HG03439 (cell line): ENCODE results near the gene OXSR1.
"Not testable (repeated sequence)": the region's sequence is repeated elsewhere in the genome, so short reads cannot be mapped to it uniquely, and the experiment has no call there.

Experiments used
- ATAC-seq: cut with Tn5 transposase; IDR thresholded peaks from one replicate; pipeline ENCODE4 v1.9.1; 2021; ENCODE audit warnings: mild to moderate bottlenecking, moderate library complexity; ENCODE audit not compliant: unreplicated experiment

Gene OXSR1

DNA sequence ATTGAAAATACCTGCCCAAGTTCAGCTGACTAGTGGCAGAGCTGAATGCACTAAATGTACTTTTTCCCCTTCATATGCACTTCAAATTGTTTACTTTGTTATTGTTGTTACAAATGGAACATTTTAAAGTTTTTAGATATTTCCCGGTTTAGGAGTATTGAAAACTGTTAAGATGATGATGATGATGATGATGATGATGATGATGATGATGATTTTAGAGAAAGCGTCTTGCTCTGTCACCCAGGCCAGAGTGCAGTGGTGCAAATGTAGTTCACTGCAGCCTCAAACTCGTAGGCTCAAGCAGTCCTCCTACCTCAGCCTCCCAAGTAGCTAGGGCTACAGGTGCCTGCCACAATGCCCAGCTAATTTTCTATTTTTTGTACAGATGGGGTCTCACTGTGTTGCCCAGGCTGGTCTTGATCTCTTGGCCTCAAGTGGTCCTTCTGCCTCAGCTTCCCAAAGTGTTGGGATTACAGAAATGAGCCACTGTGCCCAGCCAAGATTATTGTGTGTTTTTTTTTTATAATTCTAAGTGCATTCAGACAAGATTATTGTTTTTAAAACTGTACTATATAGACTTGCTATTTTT, 54.4 kb downstream of the OXSR1 start:
- no peak for ATAC-seq

DNA sequence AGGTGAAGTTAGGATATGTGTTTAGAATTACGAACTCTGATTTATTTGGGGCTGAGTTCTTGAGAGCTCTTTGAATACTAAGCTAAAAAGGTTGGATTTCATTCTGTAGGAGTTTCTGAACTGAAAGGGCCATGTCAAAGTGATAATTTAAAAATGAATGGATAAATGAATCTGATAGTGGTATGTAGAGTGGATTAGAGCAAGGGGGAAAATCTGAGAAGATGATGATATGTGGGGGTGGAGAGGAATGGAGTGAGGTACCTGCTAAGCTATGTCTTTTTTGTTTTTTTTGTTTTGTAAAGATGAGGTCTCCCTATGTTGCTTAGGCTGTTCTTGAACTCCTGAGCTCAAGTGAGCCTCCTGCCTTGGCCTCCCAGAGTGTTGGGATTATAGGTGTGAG, 55.7 kb downstream of the OXSR1 start:
- ATAC-seq: no peak

DNA sequence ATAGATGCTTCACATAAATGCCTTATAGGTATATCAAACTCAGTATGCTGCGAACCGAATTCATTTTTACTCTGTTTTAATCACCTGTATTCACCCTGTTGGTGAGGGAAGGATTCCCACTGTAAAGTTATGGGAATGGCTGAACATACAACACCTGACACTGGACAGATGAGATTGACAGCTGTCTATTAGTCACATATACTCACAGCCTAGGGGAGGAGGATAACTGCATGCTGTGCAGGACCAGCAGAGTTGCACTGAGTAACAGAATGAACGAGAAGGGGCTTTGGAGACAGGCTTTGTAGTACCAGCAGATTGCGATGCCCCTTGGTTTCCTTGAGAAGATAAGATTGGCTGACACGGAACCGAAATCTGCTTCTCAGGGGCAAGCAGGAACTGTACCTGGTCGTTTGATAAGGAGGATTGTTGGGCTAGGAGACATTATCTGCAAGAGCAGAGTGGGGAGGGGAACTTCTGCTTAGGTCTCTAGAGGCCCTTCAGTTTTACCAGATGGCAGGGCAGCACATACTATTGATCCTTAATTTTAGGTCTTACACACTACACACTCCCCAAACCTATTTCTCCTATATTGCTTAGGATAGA, 56.8 kb downstream of the OXSR1 start:
- ATAC-seq: no peak

DNA sequence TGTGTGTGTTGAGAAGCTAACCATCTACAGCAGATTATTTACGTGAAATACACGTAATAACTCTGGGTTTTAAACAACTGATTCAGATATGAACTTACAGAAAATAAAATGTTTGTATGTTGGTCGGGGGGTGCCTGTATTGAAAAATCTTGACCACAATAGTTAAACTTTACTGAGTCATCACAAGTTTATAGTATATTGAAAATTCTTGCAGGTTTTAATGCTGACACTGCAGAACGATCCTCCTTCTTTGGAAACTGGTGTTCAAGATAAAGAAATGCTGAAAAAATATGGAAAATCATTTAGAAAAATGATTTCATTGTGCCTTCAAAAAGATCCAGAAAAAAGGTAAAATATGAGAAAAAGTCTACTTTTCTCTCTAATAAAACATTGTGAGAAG, 59.0 kb downstream of the OXSR1 start:
- ATAC-seq: no peak

DNA sequence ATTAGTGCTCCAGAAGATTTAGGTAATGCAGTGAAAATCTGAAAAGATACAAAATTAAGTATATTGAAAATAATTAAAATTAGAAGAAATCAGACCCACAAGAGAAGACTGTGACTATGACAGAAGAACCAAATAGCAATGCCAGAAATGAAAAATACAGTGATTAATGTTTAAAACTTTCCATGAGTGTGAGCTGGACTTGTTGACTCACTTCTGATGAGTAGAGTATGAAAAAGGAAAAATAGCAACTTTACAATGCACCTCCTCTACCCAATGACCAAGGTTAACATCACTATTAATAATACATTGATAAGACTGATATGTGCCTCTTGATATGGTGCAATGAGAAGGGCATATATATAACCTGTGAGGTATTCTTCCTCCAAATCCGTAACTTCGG, 60.9 kb downstream of the OXSR1 start:
- no peak for ATAC-seq

DNA sequence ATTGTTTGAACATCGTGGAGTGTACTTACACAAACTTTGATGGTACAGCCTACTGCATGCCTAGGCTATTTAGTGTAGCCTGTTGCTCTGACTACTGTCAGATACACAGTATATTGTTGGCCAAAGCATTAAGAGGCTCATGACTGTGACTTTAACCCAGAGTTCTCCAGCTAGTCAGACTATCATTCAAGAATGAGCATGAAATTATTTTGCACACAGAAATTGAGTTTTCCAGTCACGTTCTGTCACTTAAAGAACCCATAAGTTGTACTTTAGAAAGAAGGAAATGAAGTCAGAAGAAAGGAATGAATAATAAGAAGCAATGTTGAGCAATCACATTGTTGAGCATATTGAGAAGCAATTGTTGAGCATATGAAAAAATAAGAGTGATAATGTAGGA, 62.7 kb downstream of the OXSR1 start:
- ATAC-seq: no peak

DNA sequence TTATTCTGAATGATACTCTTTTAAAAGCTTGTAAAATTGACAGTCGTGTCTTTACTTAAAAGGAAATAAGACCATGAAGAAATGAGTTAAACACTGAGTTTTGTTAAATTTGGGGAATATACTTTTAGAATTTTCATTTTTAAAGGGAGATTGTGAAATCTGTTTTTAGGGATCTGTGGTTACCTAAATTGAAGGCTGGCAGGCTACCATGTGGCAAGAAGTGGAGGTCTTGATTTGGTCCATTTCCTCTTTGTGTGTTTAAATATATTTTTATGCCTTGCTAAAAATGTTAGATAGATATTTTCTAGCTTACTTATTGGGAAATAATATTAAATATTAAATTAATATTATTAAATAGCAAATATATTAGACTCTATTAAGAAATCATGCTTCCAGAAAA, 63.7 kb downstream of the OXSR1 start:
- ATAC-seq: no peak

DNA sequence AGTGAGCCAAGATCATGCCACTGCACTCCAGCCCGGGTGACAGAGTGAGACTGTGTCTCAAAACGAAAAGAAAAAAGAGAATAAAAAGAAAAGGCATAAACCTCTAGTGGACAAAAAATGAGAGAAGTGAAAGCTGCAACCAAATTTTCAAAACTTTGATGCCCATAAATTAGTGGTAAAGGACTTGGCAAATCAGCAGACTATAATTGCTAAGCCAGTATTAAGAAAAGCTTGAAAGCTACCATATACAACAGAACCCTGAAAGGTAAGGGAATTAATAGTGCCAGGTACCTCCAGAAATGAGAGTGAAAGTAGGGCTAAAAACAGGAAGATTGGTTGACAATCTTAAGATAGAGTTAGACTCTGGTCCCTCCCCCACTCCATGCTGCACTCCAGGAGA, 67.4 kb downstream of the OXSR1 start:
- no peak for ATAC-seq

DNA sequence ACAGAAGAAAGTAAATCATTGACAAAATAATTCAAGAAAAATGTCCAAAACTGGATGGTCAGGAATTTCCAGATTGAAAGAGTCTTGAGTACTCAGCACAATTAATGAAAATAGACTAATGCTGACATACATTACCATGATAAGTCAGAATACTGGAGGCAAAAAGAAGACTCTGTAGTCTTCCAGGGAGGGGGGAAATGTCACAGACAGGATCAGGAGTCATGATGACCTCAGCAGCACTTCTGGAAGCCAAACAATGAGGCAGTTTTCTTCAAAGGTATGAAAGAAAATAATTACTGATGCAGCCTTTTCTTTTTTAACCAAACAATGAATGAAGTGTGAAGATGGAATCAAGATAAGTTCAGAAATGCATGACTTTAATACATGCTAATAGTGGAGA, 70.1 kb downstream of the OXSR1 start:
- no peak for ATAC-seq

DNA sequence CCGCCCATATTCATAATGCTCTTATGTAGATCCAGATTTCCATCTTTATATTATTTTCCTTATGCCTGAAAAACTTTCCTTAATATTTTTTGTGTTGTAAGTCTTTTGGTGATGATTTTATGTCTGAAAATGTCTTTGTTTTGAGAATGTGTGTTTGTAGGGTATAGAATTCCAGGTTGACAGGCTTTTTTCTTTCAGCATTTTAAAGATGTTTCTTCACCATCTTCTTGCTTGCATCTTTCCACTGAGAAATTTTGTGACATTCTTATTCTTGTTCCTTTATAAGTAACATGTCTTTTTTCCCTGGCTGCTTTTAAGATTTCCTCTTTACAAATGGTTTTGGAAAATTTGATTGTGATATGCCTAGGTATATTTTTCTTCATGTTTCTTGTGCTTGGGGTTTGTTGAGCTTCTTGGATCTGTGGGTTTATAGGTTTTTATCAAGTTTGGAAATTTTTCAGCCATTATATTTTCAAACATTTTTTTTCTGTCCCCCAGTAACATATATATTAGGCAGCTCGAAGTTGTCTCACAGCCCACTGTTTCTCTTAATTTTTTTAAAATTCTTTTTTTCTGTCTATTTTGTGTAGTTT, 73.2 kb downstream of the OXSR1 start:
- ATAC-seq: no peak

DNA sequence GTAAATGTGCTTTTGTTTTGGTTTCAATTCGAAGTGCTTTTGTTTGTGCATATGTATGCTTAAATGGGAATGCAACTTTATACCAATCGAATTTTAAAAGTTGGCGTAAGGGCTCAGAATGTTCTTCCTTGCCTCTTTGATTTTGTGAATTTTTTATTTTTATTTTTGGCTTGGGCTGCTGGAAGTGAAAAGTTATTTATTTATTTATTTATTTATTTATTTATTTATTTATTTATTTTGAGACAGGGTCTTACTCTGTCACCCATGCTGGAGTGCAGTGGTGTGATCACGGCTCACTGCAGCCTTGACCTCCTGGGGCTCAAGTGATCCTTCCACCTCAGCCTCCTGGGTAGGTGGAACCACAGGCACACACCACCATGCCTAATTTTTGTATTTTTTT, 77.5 kb downstream of the OXSR1 start:
- not testable (repeated sequence) for ATAC-seq

DNA sequence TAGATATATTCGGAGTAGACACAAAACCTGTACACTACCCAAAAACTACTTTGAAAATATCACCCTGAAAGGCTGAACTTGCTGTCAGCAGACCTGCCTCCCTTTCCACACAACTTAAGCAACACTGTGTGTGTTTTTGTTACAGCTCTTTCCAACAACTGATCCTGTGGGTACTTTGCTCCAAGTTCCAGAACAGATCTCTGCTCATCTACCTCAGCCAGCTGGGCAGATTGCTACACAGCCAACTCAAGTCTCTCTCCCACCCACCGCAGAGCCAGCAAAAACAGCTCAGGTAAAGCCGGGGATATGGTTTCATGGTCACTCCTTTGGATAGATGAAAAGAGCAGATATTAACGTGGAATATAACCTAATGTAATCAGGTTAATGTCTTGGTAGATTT, 80.6 kb downstream of the OXSR1 start:
- ATAC-seq: no peak

DNA sequence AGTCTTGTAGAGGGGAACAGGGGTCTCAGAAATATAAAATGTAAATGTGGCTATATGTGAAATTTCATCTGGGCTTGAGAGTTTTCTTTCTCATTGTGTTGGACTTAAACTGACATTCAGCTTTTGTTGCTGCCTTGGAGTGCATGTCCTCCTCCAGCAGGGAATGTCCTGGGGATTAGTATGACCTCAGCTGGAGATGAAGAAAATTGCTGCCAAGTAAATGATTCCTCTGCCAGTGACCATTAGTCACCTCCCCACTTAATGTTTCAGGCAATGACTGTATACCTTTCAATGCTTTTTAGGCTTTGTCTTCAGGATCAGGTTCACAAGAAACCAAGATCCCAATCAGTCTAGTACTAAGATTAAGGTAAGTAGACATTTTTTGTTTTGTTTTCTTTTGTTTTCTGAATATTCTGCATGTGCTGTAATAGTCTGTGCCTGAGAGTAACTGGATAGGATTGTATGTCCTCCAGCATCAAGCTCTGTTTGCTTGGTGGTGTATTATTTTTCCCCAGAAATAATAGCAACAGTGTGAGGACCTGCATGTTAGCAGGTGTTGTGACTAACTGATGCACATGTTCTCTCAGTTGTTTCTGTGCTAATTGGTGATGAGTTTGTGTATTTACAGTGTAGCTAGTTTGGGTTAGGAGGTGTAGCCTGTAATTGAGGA, 82.2 kb downstream of the OXSR1 start:
- ATAC-seq: no peak

DNA sequence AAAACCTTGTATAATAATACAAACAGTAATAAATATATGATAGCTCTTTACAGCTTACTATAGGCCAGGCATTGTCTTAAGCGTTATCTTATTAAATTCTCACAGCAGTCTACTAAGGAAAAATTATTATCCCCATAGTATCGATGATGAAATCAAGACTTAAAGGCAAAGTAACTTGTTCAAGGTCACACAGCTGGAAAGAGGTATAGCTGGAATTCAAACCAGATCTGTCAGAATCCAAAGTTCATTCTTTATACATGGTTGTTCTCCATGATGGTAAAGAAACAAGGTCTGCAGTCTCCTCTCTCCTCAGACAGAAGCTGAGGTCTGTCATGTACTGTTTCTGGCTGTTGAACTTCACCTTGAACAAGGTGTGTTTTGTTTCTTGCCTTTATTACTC, 84.9 kb downstream of the OXSR1 start:
- no peak for ATAC-seq

DNA sequence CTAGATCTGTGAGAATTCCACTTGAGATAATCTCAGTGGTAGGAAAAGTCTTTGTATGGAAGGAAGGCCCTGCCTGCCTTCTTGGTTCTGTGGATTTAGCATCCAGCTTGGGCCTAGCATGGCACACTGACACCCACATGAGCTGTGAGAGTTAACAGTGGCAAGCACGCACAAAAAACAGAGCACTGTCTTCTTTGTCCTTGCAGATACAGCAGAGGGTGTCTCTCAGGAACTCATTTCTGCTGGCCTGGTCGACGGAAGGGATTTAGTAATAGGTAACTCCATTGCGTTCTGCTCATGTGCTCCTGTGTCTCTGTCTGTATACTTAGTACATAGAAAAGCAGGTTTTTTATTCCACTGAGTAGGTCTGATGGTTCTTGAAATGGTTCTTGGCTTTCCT, 85.9 kb downstream of the OXSR1 start:
- no peak for ATAC-seq

DNA sequence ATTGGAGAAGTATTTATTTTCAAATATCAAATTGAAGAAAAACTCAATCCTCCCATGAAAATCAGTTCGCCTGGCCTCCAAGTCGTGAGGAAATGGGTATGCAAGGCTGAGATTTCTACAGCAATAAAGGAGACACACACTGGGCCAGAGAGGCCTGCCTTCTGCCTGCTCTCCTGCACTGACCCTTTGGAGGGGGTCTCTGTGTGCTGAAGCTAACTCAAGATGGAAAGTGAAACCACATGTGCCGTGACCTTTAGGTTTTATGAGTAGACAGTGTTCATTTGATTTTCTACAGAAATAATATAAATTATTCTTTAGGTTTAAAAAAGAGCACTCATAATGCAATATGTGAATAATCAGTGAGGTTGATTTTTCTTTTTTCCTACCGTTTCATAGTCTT, 88.4 kb downstream of the OXSR1 start:
- ATAC-seq: no peak

DNA sequence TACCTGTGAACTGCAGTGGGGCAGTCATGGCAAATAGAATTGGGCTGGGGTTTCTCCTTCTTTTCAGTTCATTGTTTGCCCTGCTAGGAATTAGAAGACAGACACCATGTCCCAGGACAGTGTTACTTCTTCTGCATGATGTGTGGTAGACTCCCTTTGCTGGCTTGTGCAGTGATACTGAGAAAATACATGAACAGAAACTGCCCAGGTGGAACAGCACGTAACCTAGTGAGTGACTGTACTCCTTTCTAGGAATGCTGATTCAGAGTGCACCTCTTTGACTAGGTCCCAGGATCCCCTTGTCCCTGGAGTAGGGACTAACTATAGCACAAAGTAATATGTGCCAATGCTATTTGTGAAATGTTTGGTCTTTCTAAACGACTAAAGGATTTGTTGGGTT, 89.5 kb downstream of the OXSR1 start:
- no peak for ATAC-seq

DNA sequence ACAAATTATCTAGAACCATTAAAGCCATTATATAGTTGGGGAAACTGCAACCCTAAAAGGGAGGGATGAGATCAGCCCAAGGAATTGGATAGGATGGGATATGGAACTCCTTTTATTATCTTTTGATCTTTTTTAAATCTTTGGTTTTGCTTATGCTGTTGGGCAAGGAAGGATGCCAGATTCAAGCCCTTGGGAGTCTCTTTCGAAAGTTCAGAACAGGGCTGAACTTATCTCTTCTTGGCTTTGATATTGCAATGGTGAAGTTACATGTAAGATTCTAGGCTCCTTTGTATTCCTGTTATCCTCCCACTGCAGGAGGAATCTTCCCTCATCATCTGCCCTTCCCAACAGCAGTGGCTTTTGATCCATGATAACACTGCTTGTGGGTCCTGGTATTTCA, 90.3 kb downstream of the OXSR1 start:
- ATAC-seq: no peak

DNA sequence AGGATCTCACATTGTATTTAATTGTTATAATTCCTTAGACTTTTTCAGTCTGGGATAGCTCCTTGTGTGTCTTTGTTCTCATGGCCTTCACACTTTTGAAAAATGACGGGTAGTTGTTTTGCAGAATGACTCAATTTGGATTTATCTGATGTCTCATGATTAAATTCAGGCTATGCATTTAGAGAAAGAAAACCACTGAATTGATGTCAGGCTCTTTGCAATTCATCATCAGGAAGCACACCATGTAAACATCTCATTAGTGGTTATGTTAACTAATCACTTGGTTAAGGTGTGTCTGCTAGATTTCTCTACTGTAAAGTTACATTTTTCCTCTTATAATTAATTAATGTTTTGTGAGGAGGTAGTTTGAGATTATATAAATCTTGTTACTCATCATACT, 92.2 kb downstream of the OXSR1 start:
- ATAC-seq: no peak

DNA sequence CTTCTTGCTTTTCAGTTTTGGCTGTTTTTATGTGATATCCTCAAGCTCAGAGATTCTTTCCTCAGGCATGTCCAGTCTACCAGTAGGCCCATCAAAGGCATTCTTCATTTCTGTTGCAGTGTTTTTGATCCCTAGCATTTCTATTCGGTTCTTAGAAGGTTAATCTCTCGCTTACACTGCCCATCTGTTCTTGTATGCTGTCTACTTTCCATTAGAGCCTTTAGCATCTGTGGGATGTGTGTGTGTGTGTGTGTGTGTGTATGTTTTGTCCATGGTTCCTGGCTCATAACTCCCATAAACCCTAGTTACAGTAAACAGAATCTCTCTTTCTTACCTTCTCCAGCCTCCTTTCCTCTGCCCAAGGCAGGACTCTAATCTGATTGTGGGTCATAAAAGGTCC, 95.1 kb downstream of the OXSR1 start:
- no peak for ATAC-seq

DNA sequence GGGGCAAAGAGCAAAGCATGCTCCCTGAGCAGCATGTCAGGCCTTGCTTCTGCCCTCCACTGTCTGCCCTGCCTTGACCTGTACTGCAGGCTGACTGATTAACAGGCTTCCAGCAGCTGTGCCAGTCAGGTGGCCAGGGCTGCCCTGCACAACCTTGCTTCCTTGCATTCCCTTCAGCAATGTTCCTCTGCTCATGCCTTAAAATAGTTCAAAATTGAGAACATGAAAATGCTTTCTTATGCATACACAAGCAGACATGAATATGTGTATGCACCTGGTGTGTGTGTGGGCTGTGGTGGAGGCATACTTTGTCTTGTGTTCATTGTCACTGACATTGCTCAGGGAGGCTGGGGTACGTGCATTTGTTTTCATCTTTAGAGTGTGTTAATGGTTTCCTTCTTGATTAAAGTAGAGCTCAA, 99.0 kb downstream of the OXSR1 start:
- no peak for ATAC-seq

DNA sequence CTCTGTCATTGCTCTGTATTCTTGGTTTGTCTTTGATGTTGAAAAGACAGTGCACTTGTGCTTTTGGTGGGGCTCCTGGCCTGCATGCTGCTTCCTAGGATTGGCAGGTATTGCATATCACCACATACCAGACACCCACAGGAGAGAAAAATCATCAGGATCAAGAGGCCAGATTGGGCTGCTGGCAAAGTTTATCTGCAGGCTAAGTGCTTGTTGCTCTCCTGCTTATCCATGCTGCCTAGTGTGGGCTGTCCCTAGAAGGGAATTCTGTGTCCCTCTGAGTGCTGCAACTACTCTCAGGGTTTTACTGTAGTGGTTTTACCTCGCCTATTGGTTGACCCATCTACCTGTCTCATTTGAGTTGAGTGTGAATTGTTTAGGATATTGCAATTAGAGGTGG, 99.4 kb downstream of the OXSR1 start:
- ATAC-seq: no peak
